HG03378 (cell line): Measurements from ENCODE around the gene ATG4D.
"Not testable (repeated sequence)": the region's sequence is repeated elsewhere in the genome, so short reads cannot be mapped to it uniquely, and the experiment has no call there.

Experiments used
- ATAC-seq: cut with Tn5 transposase; IDR thresholded peaks from one replicate; pipeline ENCODE4 v1.9.1; 2021; ENCODE audit warnings: mild to moderate bottlenecking, moderate library complexity; ENCODE audit not compliant: unreplicated experiment

ATG4D gene

GRCh38 chr19:10550336-10550735, 6.6 kb downstream of the ATG4D start:
- ATAC-seq = no peak

GRCh38 chr19:10551006-10551405, 7.3 kb downstream of the ATG4D start:
- ATAC-seq = not testable (repeated sequence)

GRCh38 chr19:10551698-10552301, 8.1 kb downstream of the ATG4D start:
- no peak for ATAC-seq

GRCh38 chr19:10552510-10553053, 8.9 kb downstream of the ATG4D start:
- ATAC-seq = no peak

GRCh38 chr19:10553087-10553667, 9.5 kb downstream of the ATG4D start:
- no peak for ATAC-seq

- ATAC-seq = no peak
These were observed 10.3 kb downstream of the ATG4D start for GRCh38 chr19:10553943-10554381.

- no peak for ATAC-seq
These were observed 11.3 kb downstream of the ATG4D start for GRCh38 chr19:10554760-10555609.

- ATAC-seq = no peak
These were observed 11.9 kb downstream of the ATG4D start for GRCh38 chr19:10555610-10555973.

GRCh38 chr19:10557603-10558197, 14.0 kb downstream of the ATG4D start:
- ATAC-seq = no peak

GRCh38 chr19:10560154-10560553, 16.4 kb downstream of the ATG4D start:
- no peak for ATAC-seq

- no peak for ATAC-seq
These were observed 18.9 kb downstream of the ATG4D start for GRCh38 chr19:10562609-10563008.

GRCh38 chr19:10565028-10565566, 21.4 kb downstream of the ATG4D start:
- no peak for ATAC-seq

GRCh38 chr19:10565567-10566407, 22.1 kb downstream of the ATG4D start, which contains the start of gene KRI1:
TSS of gene KRI1 (minus strand) at chr19:10566010. CDS start at chr19:10565999, 11 bp downstream.
- ATAC-seq = peak; percentile 32

- ATAC-seq = no peak
These were observed 22.6 kb downstream of the ATG4D start for GRCh38 chr19:10566408-10566657.

GRCh38 chr19:10566658-10567410, 23.1 kb downstream of the ATG4D start:
- ATAC-seq = peak; percentile 21

- no peak for ATAC-seq
These were observed 24.0 kb downstream of the ATG4D start for GRCh38 chr19:10567656-10568055.

GRCh38 chr19:10568062-10568825, 24.5 kb downstream of the ATG4D start:
- ATAC-seq = no peak

- peak; percentile 63 for ATAC-seq
These were observed 25.3 kb downstream of the ATG4D start, which contains the start of gene CDKN2D for GRCh38 chr19:10568826-10569651. TSS of gene CDKN2D (minus strand) at chr19:10568979. CDS start at chr19:10568653, 326 bp downstream.
